ENCODE measurements around the gene SLC9A6. TPM values are rescaled to one million over a fixed set of nuclear protein-coding genes. Genes with fewer than 3 reads are reported as not detected.

SLC9A6 gene
- polyA plus RNA-seq, 1 donor, result 16.1 TPM

GRCh38 chrX:136057567-136057966, 72.3 kb downstream of the SLC9A6 start:
- Histone ChIP-seq H3K27me3 (ENCODE audit: control insufficient read depth, insufficient read depth, low read length) (no peaks in the 10 kb centered on the region), H3K36me3 (ENCODE audit: control insufficient read depth, insufficient read depth, low read length) (no peaks in the 10 kb centered on the region), H3K4me1 (ENCODE audit: control insufficient read depth, insufficient read depth, low read length) (no peaks in the 10 kb centered on the region), H3K27ac (ENCODE audit: low read length) (no peak overlapping the region), H3K4me3 (ENCODE audit: low read length) (no peak overlapping the region), H3K9me3 (ENCODE audit: control insufficient read depth, low read depth, low read length) (no peaks in the 10 kb centered on the region)
- whole genome bisulfite sequencing (ENCODE audit: insufficient coverage, low lambda C conversion rate), result 0% methylated on average over 1 of the region's 4 CpGs
- no peak for DNase-seq

GRCh38 chrX:136059350-136059749, 74.1 kb downstream of the SLC9A6 start:
- WGBS (ENCODE audit: insufficient coverage, low lambda C conversion rate), result no CpG with 5 or more reads among the region's 2 CpGs
- no peaks in the 10 kb centered on the region for H3K9me3 ChIP-seq (ENCODE audit: control insufficient read depth, low read depth, low read length)
- no peak for DNase-seq
- H3K27me3 ChIP-seq (ENCODE audit: control insufficient read depth, insufficient read depth, low read length), result no peaks in the 10 kb centered on the region
- H3K4me3 ChIP-seq (ENCODE audit: low read length), result no peak overlapping the region
- no peaks in the 10 kb centered on the region for H3K36me3 ChIP-seq (ENCODE audit: control insufficient read depth, insufficient read depth, low read length)
- H3K27ac ChIP-seq (ENCODE audit: low read length), result no peak overlapping the region
- no peaks in the 10 kb centered on the region for H3K4me1 ChIP-seq (ENCODE audit: control insufficient read depth, insufficient read depth, low read length)

- Histone ChIP-seq H3K27me3 (ENCODE audit: control insufficient read depth, insufficient read depth, low read length) (no peaks in the 10 kb centered on the region), H3K27ac (ENCODE audit: low read length) (no peak overlapping the region), H3K36me3 (ENCODE audit: control insufficient read depth, insufficient read depth, low read length) (no peaks in the 10 kb centered on the region), H3K4me3 (ENCODE audit: low read length) (no peak overlapping the region), H3K4me1 (ENCODE audit: control insufficient read depth, insufficient read depth, low read length) (no peaks in the 10 kb centered on the region), H3K9me3 (ENCODE audit: control insufficient read depth, low read depth, low read length) (no peaks in the 10 kb centered on the region)
- no CpG with 5 or more reads among the region's 8 CpGs for WGBS (ENCODE audit: insufficient coverage, low lambda C conversion rate)
- DNase-seq, result no peak
Measured at GRCh38 chrX:136061286-136061685, 76.1 kb downstream of the SLC9A6 start.

GRCh38 chrX:136061696-136062095, 76.5 kb downstream of the SLC9A6 start:
- Histone ChIP-seq H3K27me3 (ENCODE audit: control insufficient read depth, insufficient read depth, low read length) (no peaks in the 10 kb centered on the region), H3K27ac (ENCODE audit: low read length) (no peak overlapping the region), H3K4me1 (ENCODE audit: control insufficient read depth, insufficient read depth, low read length) (no peaks in the 10 kb centered on the region), H3K36me3 (ENCODE audit: control insufficient read depth, insufficient read depth, low read length) (no peaks in the 10 kb centered on the region), H3K4me3 (ENCODE audit: low read length) (no peak overlapping the region), H3K9me3 (ENCODE audit: control insufficient read depth, low read depth, low read length) (no peaks in the 10 kb centered on the region)
- WGBS (ENCODE audit: insufficient coverage, low lambda C conversion rate), result no CpG with 5 or more reads among the region's 5 CpGs
- DNase-seq, result no peak

- WGBS (ENCODE audit: insufficient coverage, low lambda C conversion rate), result 40% methylated on average over 1 of the region's 7 CpGs
- Histone ChIP-seq H3K27me3 (ENCODE audit: control insufficient read depth, insufficient read depth, low read length) (no peaks in the 10 kb centered on the region), H3K4me3 (ENCODE audit: low read length) (no peak overlapping the region), H3K4me1 (ENCODE audit: control insufficient read depth, insufficient read depth, low read length) (no peaks in the 10 kb centered on the region), H3K27ac (ENCODE audit: low read length) (no peak overlapping the region), H3K9me3 (ENCODE audit: control insufficient read depth, low read depth, low read length) (no peaks in the 10 kb centered on the region), H3K36me3 (ENCODE audit: control insufficient read depth, insufficient read depth, low read length) (no peaks in the 10 kb centered on the region)
- DNase-seq, result no peak
Measured at GRCh38 chrX:136063340-136064079, 78.3 kb downstream of the SLC9A6 start.

GRCh38 chrX:136064661-136065043, 79.4 kb downstream of the SLC9A6 start:
- Histone ChIP-seq H3K36me3 (ENCODE audit: control insufficient read depth, insufficient read depth, low read length) (no peaks in the 10 kb centered on the region), H3K27me3 (ENCODE audit: control insufficient read depth, insufficient read depth, low read length) (no peaks in the 10 kb centered on the region), H3K4me3 (ENCODE audit: low read length) (no peak overlapping the region), H3K4me1 (ENCODE audit: control insufficient read depth, insufficient read depth, low read length) (no peaks in the 10 kb centered on the region), H3K9me3 (ENCODE audit: control insufficient read depth, low read depth, low read length) (no peaks in the 10 kb centered on the region), H3K27ac (ENCODE audit: low read length) (peak overlapping the region; percentile 21)
- DNase-seq, result no peak
- no CpG with 5 or more reads among the region's 3 CpGs for WGBS (ENCODE audit: insufficient coverage, low lambda C conversion rate)

GRCh38 chrX:136065044-136065671, 79.9 kb downstream of the SLC9A6 start:
- no peaks in the 10 kb centered on the region for H3K4me1 ChIP-seq (ENCODE audit: control insufficient read depth, insufficient read depth, low read length)
- no peaks in the 10 kb centered on the region for H3K27me3 ChIP-seq (ENCODE audit: control insufficient read depth, insufficient read depth, low read length)
- H3K36me3 ChIP-seq (ENCODE audit: control insufficient read depth, insufficient read depth, low read length), result no peaks in the 10 kb centered on the region
- no CpG with 5 or more reads among the region's 7 CpGs for WGBS (ENCODE audit: insufficient coverage, low lambda C conversion rate)
- no peak overlapping the region for H3K4me3 ChIP-seq (ENCODE audit: low read length)
- H3K27ac ChIP-seq (ENCODE audit: low read length), result no peak overlapping the region
- peak in 1 of 2 donors; percentile 20 for DNase-seq
- H3K9me3 ChIP-seq (ENCODE audit: control insufficient read depth, low read depth, low read length), result no peaks in the 10 kb centered on the region

GRCh38 chrX:136067097-136067496, 81.9 kb downstream of the SLC9A6 start:
- no peaks in the 10 kb centered on the region for H3K36me3 ChIP-seq (ENCODE audit: control insufficient read depth, insufficient read depth, low read length)
- H3K9me3 ChIP-seq (ENCODE audit: control insufficient read depth, low read depth, low read length), result no peaks in the 10 kb centered on the region
- no peak overlapping the region for H3K27ac ChIP-seq (ENCODE audit: low read length)
- WGBS (ENCODE audit: insufficient coverage, low lambda C conversion rate), result no CpG with 5 or more reads among the region's 5 CpGs
- no peak for DNase-seq
- no peak overlapping the region for H3K4me3 ChIP-seq (ENCODE audit: low read length)
- H3K4me1 ChIP-seq (ENCODE audit: control insufficient read depth, insufficient read depth, low read length), result no peaks in the 10 kb centered on the region
- H3K27me3 ChIP-seq (ENCODE audit: control insufficient read depth, insufficient read depth, low read length), result no peaks in the 10 kb centered on the region

GRCh38 chrX:136067966-136068365, 82.7 kb downstream of the SLC9A6 start:
- WGBS (ENCODE audit: insufficient coverage, low lambda C conversion rate), result no CpG with 5 or more reads among the region's 7 CpGs
- no peaks in the 10 kb centered on the region for H3K9me3 ChIP-seq (ENCODE audit: control insufficient read depth, low read depth, low read length)
- DNase-seq, result no peak
- no peaks in the 10 kb centered on the region for H3K36me3 ChIP-seq (ENCODE audit: control insufficient read depth, insufficient read depth, low read length)
- H3K27ac ChIP-seq (ENCODE audit: low read length), result no peak overlapping the region
- no peaks in the 10 kb centered on the region for H3K27me3 ChIP-seq (ENCODE audit: control insufficient read depth, insufficient read depth, low read length)
- H3K4me1 ChIP-seq (ENCODE audit: control insufficient read depth, insufficient read depth, low read length), result no peaks in the 10 kb centered on the region
- no peak overlapping the region for H3K4me3 ChIP-seq (ENCODE audit: low read length)

- Histone ChIP-seq H3K27ac (ENCODE audit: low read length) (no peak overlapping the region), H3K27me3 (ENCODE audit: control insufficient read depth, insufficient read depth, low read length) (no peaks in the 10 kb centered on the region), H3K4me1 (ENCODE audit: control insufficient read depth, insufficient read depth, low read length) (no peaks in the 10 kb centered on the region), H3K4me3 (ENCODE audit: low read length) (no peak overlapping the region), H3K36me3 (ENCODE audit: control insufficient read depth, insufficient read depth, low read length) (no peaks in the 10 kb centered on the region), H3K9me3 (ENCODE audit: control insufficient read depth, low read depth, low read length) (no peaks in the 10 kb centered on the region)
- WGBS (ENCODE audit: insufficient coverage, low lambda C conversion rate), result no CpG with 5 or more reads among the region's 5 CpGs
- no peak for DNase-seq
Measured at GRCh38 chrX:136076942-136077341, 91.7 kb downstream of the SLC9A6 start.

GRCh38 chrX:136080766-136081165, 95.5 kb downstream of the SLC9A6 start:
- Histone ChIP-seq H3K27me3 (ENCODE audit: control insufficient read depth, insufficient read depth, low read length) (no peaks in the 10 kb centered on the region), H3K9me3 (ENCODE audit: control insufficient read depth, low read depth, low read length) (no peaks in the 10 kb centered on the region), H3K36me3 (ENCODE audit: control insufficient read depth, insufficient read depth, low read length) (no peaks in the 10 kb centered on the region), H3K4me1 (ENCODE audit: control insufficient read depth, insufficient read depth, low read length) (no peaks in the 10 kb centered on the region), H3K27ac (ENCODE audit: low read length) (no peak overlapping the region), H3K4me3 (ENCODE audit: low read length) (no peak overlapping the region)
- no peak for DNase-seq

Measured in large intestine (tissue), 3 donors.